SHP77 (cell line): ENCODE results near the gene AIF1L.
A peak's percentile ranks its signal among the peaks of the same experiment; 100 is the strongest.
"Not testable (repeated sequence)": the region's sequence is repeated elsewhere in the genome, so short reads cannot be mapped to it uniquely, and the experiment has no call there.

Experiments
- DNase-seq, 2 experiments: peaks; one replicate each; lab custom pipeline; 2025; lab: John Stamatoyannopoulos, UW

The AIF1L gene

GRCh38 chr9:131120620-131121228, 24.4 kb downstream of the AIF1L start:
- DNase-seq, result no peak

- DNase-seq, result no peak
Observed at GRCh38 chr9:131121346-131121745, 25.0 kb downstream of the AIF1L start.

- DNase-seq, result no peak
Observed at GRCh38 chr9:131122158-131122557, 25.8 kb downstream of the AIF1L start.

- DNase-seq, result no peak
Observed at GRCh38 chr9:131125038-131125287, 28.6 kb downstream of the AIF1L start.

- peak; percentile 95 to 98 for DNase-seq
Observed at GRCh38 chr9:131125288-131126058, 29.1 kb downstream of the AIF1L start, which contains the start of gene NUP214. Gene NUP214 (plus strand): TSS chr9:131125586. CDS start chr9:131125705, 119 bp downstream.

GRCh38 chr9:131126059-131126426, 29.7 kb downstream of the AIF1L start:
- no peak for DNase-seq

GRCh38 chr9:131129183-131129582, 32.9 kb downstream of the AIF1L start:
- no peak for DNase-seq

GRCh38 chr9:131138676-131139075, 42.3 kb downstream of the AIF1L start:
- DNase-seq, result no peak

- DNase-seq, result no peak
Observed at GRCh38 chr9:131140112-131140511, 43.8 kb downstream of the AIF1L start.

- DNase-seq, result no peak
Observed at GRCh38 chr9:131140550-131140949, 44.2 kb downstream of the AIF1L start.

- DNase-seq, result no peak
Observed at GRCh38 chr9:131142160-131142559, 45.8 kb downstream of the AIF1L start.

GRCh38 chr9:131144201-131144600, 47.9 kb downstream of the AIF1L start:
- DNase-seq, result no peak

- DNase-seq, result no peak
Observed at GRCh38 chr9:131145245-131145644, 48.9 kb downstream of the AIF1L start.

- DNase-seq, result no peak
Observed at GRCh38 chr9:131146186-131146585, 49.9 kb downstream of the AIF1L start.

GRCh38 chr9:131148276-131148675, 51.9 kb downstream of the AIF1L start:
- no peak for DNase-seq

- no peak for DNase-seq
Observed at GRCh38 chr9:131148966-131149687, 52.8 kb downstream of the AIF1L start.

- DNase-seq, result no peak
Observed at GRCh38 chr9:131149688-131150053, 53.3 kb downstream of the AIF1L start.

GRCh38 chr9:131153595-131153994, 57.3 kb downstream of the AIF1L start:
- DNase-seq, result no peak

- not testable (repeated sequence) for DNase-seq
Observed at GRCh38 chr9:131158673-131159072, 62.3 kb downstream of the AIF1L start.

GRCh38 chr9:131160416-131161112, 64.2 kb downstream of the AIF1L start:
- DNase-seq, result no peak

- no peak for DNase-seq
Observed at GRCh38 chr9:131161585-131161984, 65.3 kb downstream of the AIF1L start.

GRCh38 chr9:131162886-131163285, 66.6 kb downstream of the AIF1L start:
- no peak for DNase-seq

- no peak for DNase-seq
Observed at GRCh38 chr9:131165523-131165922, 69.2 kb downstream of the AIF1L start.
